A549 (cell line): ENCODE measurements around the gene RHBDD2. TPM values are rescaled to one million over a fixed set of nuclear protein-coding genes. Genes with fewer than 3 reads are reported as not detected.
"Not testable (repeated sequence)": the region's sequence is repeated elsewhere in the genome, so short reads cannot be mapped to it uniquely, and the experiment has no call there.

Experiments used
- ATAC-seq, 2 experiments: fragments of 200-7000 bp in 1 of 2; fragments of >200 bp in 1 of 2; cut with Nextera tagmentation in 1 of 2; cut with Tn5 transposase in 1 of 2; 3 replicates each; pipeline versions ENCODE4 v1.8.0 to v1.9.1; 2018 to 2020; ENCODE audit warnings: mild to moderate bottlenecking in 1 of 2, moderate library complexity in 1 of 2
- CTCF ChIA-PET: fragments of 300-600 bp; sonication (Branson Sonifier 250); formaldehyde crosslinking; extraction: SDS; loops from one replicate; lab custom pipeline; 2021; ENCODE audit warnings: antibody characterized with exemption, inconsistent platforms; lab: Yijun Ruan, JAX
- POLR2A ChIA-PET: fragments of 350-600 bp; formaldehyde crosslinking; extraction: SDS; loops from one replicate; lab custom pipeline; 2021; ENCODE audit warnings: antibody characterized with exemption, inconsistent platforms; lab: Yijun Ruan, JAX
- DNase-seq, 2 experiments: peaks; one replicate each; pipeline versions ENCODE4 v3.0.0 to v3.0.0-alpha.2; 2011 to 2016; ENCODE audit warnings: low read depth in 1 of 2, low spot score in 1 of 2
- FAIRE-seq: peaks from 2 replicates; lab custom pipeline; 2011; peaks lifted over from hg19 to GRCh38; lab: Jason Lieb, UNC
- H3K27ac ChIP-seq, 2 experiments: fragments of >200 bp; sonication (Bioruptor Twin); formaldehyde crosslinking; 3 replicates each; pipeline ENCODE4 v1.5.1; 2016 to 2017
- H3K4me1 ChIP-seq: fragments of >200 bp; sonication (Bioruptor Twin); formaldehyde crosslinking; 3 replicates; pipeline ENCODE4 v1.6.1; 2016
- H3K4me2 ChIP-seq: fragments of >200 bp; sonication (Bioruptor Twin); formaldehyde crosslinking; 3 replicates; pipeline ENCODE4 v1.6.1; 2016
- H3K4me3 ChIP-seq: fragments of >200 bp; sonication (Bioruptor Twin); formaldehyde crosslinking; 3 replicates; pipeline ENCODE4 v1.5.1; 2016
- H3K9me3 ChIP-seq: fragments of >200 bp; sonication (Bioruptor Twin); formaldehyde crosslinking; 3 replicates; pipeline ENCODE4 v1.6.1; 2016
- CTCF ChIP-seq: fragments of >200 bp; sonication (Bioruptor Twin); formaldehyde crosslinking; IDR thresholded peaks from 3 replicates; pipeline ENCODE4 v1.5.1; 2016
- E2F6 ChIP-seq: IDR thresholded peaks from 2 replicates; pipeline ENCODE4 v1.6.1; 2012; ENCODE audit warnings: low read depth, borderline replicate concordance
- EHF ChIP-seq: fragments of 250-450 bp; sonication (Bioruptor Pico); IDR thresholded peaks from 2 replicates; pipeline ENCODE4 v1.5.0; 2020; ENCODE audit warnings: mild to moderate bottlenecking
- EHMT2 ChIP-seq: fragments of 200-600 bp; sonication (generic); IDR thresholded peaks from 2 replicates; pipeline ENCODE4 v1.6.1; 2016; ENCODE audit warnings: antibody characterized with exemption, low read depth, mild to moderate bottlenecking, moderate library complexity
- ELK1 ChIP-seq: fragments of 150-350 bp; IDR thresholded peaks from 2 replicates; pipeline ENCODE4 v1.6.1; 2014; ENCODE audit warnings: low read depth, mild to moderate bottlenecking, low read length
- ESRRA ChIP-seq: fragments of 150-350 bp; IDR thresholded peaks from 2 replicates; pipeline ENCODE4 v1.6.1; 2014; ENCODE audit warnings: mild to moderate bottlenecking, low read length, borderline replicate concordance
- HDAC2 ChIP-seq: fragments of 200-600 bp; sonication (generic); IDR thresholded peaks from 2 replicates; pipeline ENCODE4 v1.6.1; 2016
- MAZ ChIP-seq: fragments of 150-350 bp; IDR thresholded peaks from 2 replicates; pipeline ENCODE4 v1.6.1; 2014; ENCODE audit warnings: antibody characterized with exemption, low read depth, low read length, borderline replicate concordance
- NFE2L2 ChIP-seq: fragments of 150-350 bp; conservative IDR thresholded peaks from 2 replicates; pipeline ENCODE4 v1.6.1; 2014; ENCODE audit warnings: low read length
- NR3C1 ChIP-seq: fragments of >200 bp; sonication (Bioruptor Twin); formaldehyde crosslinking; IDR thresholded peaks from 3 replicates; pipeline ENCODE4 v1.6.1; 2017
- RAD21 ChIP-seq, 2 experiments: fragments of >200 bp in 1 of 2; sonication (Bioruptor Twin) in 1 of 2; formaldehyde crosslinking in 1 of 2; IDR thresholded peaks in 1 of 2; conservative IDR thresholded peaks in 1 of 2; 2 replicates in 1 of 2; 3 replicates in 1 of 2; pipeline ENCODE4 v1.6.1; 2012 to 2018; ENCODE audit warnings: inconsistent platforms in 1 of 2
- RARB ChIP-seq: fragments of 250-450 bp; sonication (Bioruptor Pico); IDR thresholded peaks from 2 replicates; pipeline ENCODE4 v1.8.0; 2021; ENCODE audit warnings: mild to moderate bottlenecking, moderate library complexity
- REST ChIP-seq: fragments of 200-600 bp; sonication (generic); IDR thresholded peaks from 2 replicates; pipeline ENCODE4 v1.6.1; 2016; ENCODE audit warnings: antibody characterized with exemption, mild to moderate bottlenecking, moderate library complexity
- TP53 ChIP-seq: fragments of 250-450 bp; sonication (Bioruptor Pico); IDR thresholded peaks from 2 replicates; pipeline ENCODE4 v1.5.0; 2021; ENCODE audit warnings: mild to moderate bottlenecking, moderate library complexity
- USF2 ChIP-seq: fragments of 450-650 bp; IDR thresholded peaks from 2 replicates; pipeline ENCODE4 v1.6.1; 2014; ENCODE audit warnings: antibody characterized with exemption
- WGBS: methylation state at CpG from one replicate; pipeline ENCODE4 v1.1.6; 2017; ENCODE audit errors: missing lambda C conversion rate; 5-methylcytosine and 5-hydroxymethylcytosine counted together
- polyA plus RNA-seq, 4 experiments: library from polyadenylated mRNA; depleted of rRNA in 3 of 4; stranded (reverse); fragments of >200 nt; fragmentation: RNase III in 1 of 4; extraction: RNeasy Plus Mini Kit Qiagen cat#74134 plus additional on column Dnase treatment in 1 of 4; gene quantifications; 2 replicates in 3 of 4; 3 replicates in 1 of 4; pipeline ENCODE4 v1.2.3, GENCODE V29; 2011 to 2017
- TF ChIP-seq, protein P1 (sequence below): fragments of 250-450 bp; sonication (Bioruptor Pico); IDR thresholded peaks from 2 replicates; pipeline ENCODE4 v1.5.0; 2020; ENCODE audit warnings: low read depth, mild to moderate bottlenecking, moderate library complexity

The RHBDD2 gene
- polyA plus RNA-seq, 2 of the 4 experiments (the other 2 are of a cell fraction), result 61.3 to 62.0 TPM

GRCh38 chr7:75835688-75836285 lies 43.0 kb upstream of the RHBDD2 start:
- no peak overlapping the region for H3K27ac ChIP-seq
- DNase-seq (no peak), FAIRE-seq (no peak), ATAC-seq (peak in 1 of 2 experiments; percentile 43; a peak in 1 of 6 replicates)
- ChIA-PET CTCF (interaction anchor here (1.1 kb wide), 1 partner anchor 31 kb away, joined by 3 read pairs; no protein-coding TSS in a partner anchor), POLR2A (no interaction called here)
- no peak overlapping the region for H3K4me3 ChIP-seq
- H3K4me1 ChIP-seq, result no peaks in the 10 kb centered on the region
- 85% methylated on average over 29 of the region's 29 CpGs for WGBS
- H3K4me2 ChIP-seq, result no peak overlapping the region
- TF ChIP-seq RARB (CRISPR knock-in tag) (no peak), CTCF (no peak), HDAC2 (no peak), TP53 (no peak), EHMT2 (no peak), E2F6 (no peak), REST (no peak), NR3C1 (no peak)
- TF ChIP-seq, protein P1, sequence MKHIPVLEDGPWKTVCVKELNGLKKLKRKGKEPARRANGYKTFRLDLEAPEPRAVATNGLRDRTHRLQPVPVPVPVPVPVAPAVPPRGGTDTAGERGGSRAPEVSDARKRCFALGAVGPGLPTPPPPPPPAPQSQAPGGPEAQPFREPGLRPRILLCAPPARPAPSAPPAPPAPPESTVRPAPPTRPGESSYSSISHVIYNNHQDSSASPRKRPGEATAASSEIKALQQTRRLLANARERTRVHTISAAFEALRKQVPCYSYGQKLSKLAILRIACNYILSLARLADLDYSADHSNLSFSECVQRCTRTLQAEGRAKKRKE (CRISPR knock-in tag), result no peak
- no peaks in the 10 kb centered on the region for H3K9me3 ChIP-seq

DNA sequence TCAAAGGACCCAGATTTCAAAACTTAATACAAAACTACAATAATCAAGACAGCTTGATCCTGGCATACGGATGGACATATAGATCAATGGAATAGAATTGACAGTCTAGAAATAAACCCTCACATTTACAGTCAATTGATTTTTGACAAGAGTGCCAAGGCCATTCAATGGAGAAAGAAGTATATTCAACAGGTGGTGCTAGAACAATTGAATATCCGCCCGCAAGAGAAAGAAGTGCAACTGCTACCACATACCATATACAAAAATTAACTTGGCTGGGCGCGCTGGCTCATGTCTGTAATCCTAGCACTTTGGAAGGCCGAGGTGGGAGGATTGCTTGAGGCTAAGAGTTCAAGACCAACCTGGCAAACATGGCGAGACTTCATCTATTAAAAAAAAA lies 42.0 kb upstream of the RHBDD2 start:
- CTCF ChIA-PET, result interaction anchor here (1.0 kb wide), 1 partner anchor 30 kb away, joined by 3 read pairs; no protein-coding TSS in a partner anchor
- DNase-seq (no peak), FAIRE-seq (no peak), ATAC-seq (no peak)
- no peak overlapping the region for H3K4me2 ChIP-seq
- no peak overlapping the region for H3K4me3 ChIP-seq
- POLR2A ChIA-PET, result no interaction called here
- H3K9me3 ChIP-seq, result no peaks in the 10 kb centered on the region
- H3K27ac ChIP-seq, result no peak overlapping the region
- no peaks in the 10 kb centered on the region for H3K4me1 ChIP-seq
- no peak for TF ChIP-seq ELK1
- TF ChIP-seq EHF (CRISPR knock-in tag), result no peak
- no peak for TF ChIP-seq ESRRA
- no peak for TF ChIP-seq REST
- TF ChIP-seq USF2, result no peak
- TF ChIP-seq NFE2L2, result no peak
- TF ChIP-seq RAD21 (conservative IDR thresholded peaks at IDR 0.05 in 1 of 2, IDR thresholded peaks at IDR 0.05 in 1 of 2), result no peak
- TF ChIP-seq MAZ, result no peak
- TF ChIP-seq, all 56 proteins: peak for 0
- WGBS, result 84% methylated on average over 7 of the region's 7 CpGs

- POLR2A ChIA-PET, H3K4me2 ChIP-seq, CTCF ChIA-PET, ATAC-seq, H3K27ac ChIP-seq, H3K4me3 ChIP-seq, FAIRE-seq, DNase-seq, H3K9me3 ChIP-seq: not testable (repeated sequence)
- 77% methylated on average over 14 of the region's 14 CpGs for WGBS
- H3K4me1 ChIP-seq, result peaks cover 16% of the 10 kb centered on the region
Measured at GRCh38 chr7:75838281-75838930, 40.4 kb upstream of the RHBDD2 start.
